Pancreas (tissue), 10 donors: ENCODE results near the gene MATK. TPM values are rescaled to one million over a fixed set of nuclear protein-coding genes. Genes with fewer than 3 reads are reported as not detected.

Source experiments
- ATAC-seq, 4 donors: fragments of 200-7000 bp; cut with Tn5 transposase; one replicate each; pipeline versions ENCODE4 v1.8.0 to v1.9.1; 2020; ENCODE audit warnings: mild to moderate bottlenecking in 4 of 4, moderate library complexity in 4 of 4
- DNase-seq, 6 donors: peaks; one replicate each; pipeline ENCODE4 v3.0.0-alpha.2; 2020
- FAIRE-seq: peaks from 2 replicates; lab custom pipeline; 2012; peaks lifted over from hg19 to GRCh38; lab: Jason Lieb, UNC
- H3K27ac ChIP-seq, 4 donors: fragments of 200-600 bp; sonication (generic); 1 replicate in 3 of 4; 2 replicates in 1 of 4; pipeline versions ENCODE4 v1.5.0 to v1.8.0; 2020
- H3K27me3 ChIP-seq, 4 donors: fragments of 200-600 bp; one replicate each; pipeline ENCODE4 v1.8.0; 2021
- H3K36me3 ChIP-seq, 3 donors: fragments of 200-600 bp; sonication (generic) in 1 of 3; one replicate each; pipeline versions ENCODE4 v1.5.0 to v1.8.0; 2020 to 2021
- H3K4me1 ChIP-seq, 3 donors: fragments of 200-600 bp; one replicate each; pipeline ENCODE4 v1.8.0; 2021
- H3K4me3 ChIP-seq, 4 donors: fragments of 200-600 bp; sonication (generic) in 2 of 4; one replicate each; pipeline versions ENCODE4 v1.5.0 to v1.8.0; 2020 to 2021
- H3K9me3 ChIP-seq, 4 donors: fragments of 200-600 bp; one replicate each; pipeline ENCODE4 v1.8.0; 2021
- WGBS, 2 donors: extraction: QIAGEN DNeasy Blood & Tissue Kit; methylation state at CpG; one replicate each; pipeline ENCODE4 v1.1.7; 2013; 5-methylcytosine and 5-hydroxymethylcytosine counted together
- intact Hi-C, 3 donors: fragments of 100-400 bp; cut with DNase I; formaldehyde crosslinking; loops; one replicate each; pipeline versions ENCODE4 v1.11.1 to v1.14.2; 2022
- polyA plus RNA-seq, 2 donors: library from polyadenylated mRNA; stranded (reverse); fragments of 200-250 nt; gene quantifications; one replicate each; pipeline ENCODE4 v1.2.3, GENCODE V29; 2013
- total RNA-seq, 6 donors: library from RNA; stranded (reverse); fragmentation: NEBNext Ultra II Directional in 4 of 6; extraction: Animal tissue kit (Norgen Biotek cat#: 25700) in 4 of 6; gene quantifications; one replicate each; pipeline versions ENCODE4 v1.2.1 to v1.2.4, GENCODE V29; 2021 to 2023
- TF ChIP-seq, protein P1 (sequence below), 4 donors: fragments of 200-600 bp; sonication (generic) in 3 of 4; IDR thresholded peaks; one replicate each; pipeline versions ENCODE4 v1.5.0 to v1.8.0; 2021; ENCODE audit warnings: antibody characterized with exemption in 4 of 4
- donor health status: healthy with polysubstance abuse.
- donor health status: DM: no; HTN: no; CAD: no; lungs with moderate emphysema.
- donor health status: DM: no; HTN: no; CAD: no.
- donor health status: control.
- donor health status: control.
- donor health status: Bipolar disorder and iron deficiency.
- donor health status: DM: yes; HTN: yes; CAD: no.
- donor health status: DM: no; HTN: no; CAD: no.
- donor health status: DM: no; HTN: no; CAD: no.
- donor health status: DM: yes; HTN: yes; CAD: no.

MATK gene
- total and polyA plus RNA-seq, 8 donors = 0.69 to 3.9 (median 1.7) TPM; not detected in 2

- Histone ChIP-seq H3K9me3 (no peaks in the 10 kb centered on the region), H3K36me3 (no peaks in the 10 kb centered on the region), H3K27ac (no peak overlapping the region), H3K4me1 (no peaks in the 10 kb centered on the region), H3K27me3 (peaks cover 0 to 5% (median 0%) of the 10 kb centered on the region in 4 donors), H3K4me3 (peak overlapping the region in 1 of 4 donors; percentile 12)
- DNase-seq = peak in 1 of 6 donors; percentile 48
- FAIRE-seq = no peak
- peak in 3 of 4 donors; percentile 41 to 60 (median 56) for ATAC-seq
- TF ChIP-seq, protein P1, sequence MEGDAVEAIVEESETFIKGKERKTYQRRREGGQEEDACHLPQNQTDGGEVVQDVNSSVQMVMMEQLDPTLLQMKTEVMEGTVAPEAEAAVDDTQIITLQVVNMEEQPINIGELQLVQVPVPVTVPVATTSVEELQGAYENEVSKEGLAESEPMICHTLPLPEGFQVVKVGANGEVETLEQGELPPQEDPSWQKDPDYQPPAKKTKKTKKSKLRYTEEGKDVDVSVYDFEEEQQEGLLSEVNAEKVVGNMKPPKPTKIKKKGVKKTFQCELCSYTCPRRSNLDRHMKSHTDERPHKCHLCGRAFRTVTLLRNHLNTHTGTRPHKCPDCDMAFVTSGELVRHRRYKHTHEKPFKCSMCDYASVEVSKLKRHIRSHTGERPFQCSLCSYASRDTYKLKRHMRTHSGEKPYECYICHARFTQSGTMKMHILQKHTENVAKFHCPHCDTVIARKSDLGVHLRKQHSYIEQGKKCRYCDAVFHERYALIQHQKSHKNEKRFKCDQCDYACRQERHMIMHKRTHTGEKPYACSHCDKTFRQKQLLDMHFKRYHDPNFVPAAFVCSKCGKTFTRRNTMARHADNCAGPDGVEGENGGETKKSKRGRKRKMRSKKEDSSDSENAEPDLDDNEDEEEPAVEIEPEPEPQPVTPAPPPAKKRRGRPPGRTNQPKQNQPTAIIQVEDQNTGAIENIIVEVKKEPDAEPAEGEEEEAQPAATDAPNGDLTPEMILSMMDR (IDR thresholded peaks at IDR 0.05) = no peak
- 4% methylated on average over 46 of the region's 46 CpGs for WGBS, 2 donors
- intact Hi-C loops = loop anchor here in 1 of 3 donors (5.0 kb wide), 1 partner anchor 421 kb away; no protein-coding TSS in a partner anchor
Observed at GRCh38 chr19:3801412-3802096, 15.4 kb upstream of the MATK start.

GRCh38 chr19:3800996-3801395 is 14.8 kb upstream of the MATK start:
- no peak for DNase-seq

DNA sequence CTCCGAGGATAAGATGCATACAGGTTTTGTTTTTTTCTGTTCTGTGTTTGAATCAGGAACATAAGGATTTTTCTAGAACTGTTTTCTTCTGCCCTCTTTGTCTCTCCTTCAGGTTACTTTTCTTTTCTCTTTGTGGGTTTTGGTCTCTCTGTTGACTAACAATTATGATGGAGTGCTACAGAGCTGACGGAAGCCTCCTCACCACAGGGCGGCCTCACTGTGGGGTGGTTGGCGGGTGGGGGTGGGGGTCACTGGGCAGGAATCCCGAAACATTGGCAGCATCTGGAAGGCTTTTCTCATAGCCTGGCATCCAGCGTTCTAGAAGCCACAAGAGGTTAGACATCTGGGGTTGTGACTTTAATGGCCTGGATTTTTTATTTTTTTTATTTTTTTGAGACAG is 12.0 kb upstream of the MATK start:
- no peaks in the 10 kb centered on the region for H3K4me1 ChIP-seq
- no peak for FAIRE-seq
- no peaks in the 10 kb centered on the region for H3K9me3 ChIP-seq
- DNase-seq = no peak
- H3K36me3 ChIP-seq = no peaks in the 10 kb centered on the region
- no peak overlapping the region for H3K27ac ChIP-seq
- TF ChIP-seq, protein P1 (IDR thresholded peaks at IDR 0.05) = no peak
- ATAC-seq = no peak
- no peak overlapping the region for H3K4me3 ChIP-seq
- intact Hi-C loops = no loop called here
- peaks cover 0 to 5% (median 0%) of the 10 kb centered on the region in 4 donors for H3K27me3 ChIP-seq
- WGBS, 2 donors = 55 to 75% methylated on average over 6 of the region's 6 CpGs

More at GRCh38 chr19:3800996-3801395, 14.8 kb upstream of the MATK start:
- FAIRE-seq (no peak), ATAC-seq (no peak)
- Histone ChIP-seq H3K9me3 (no peaks in the 10 kb centered on the region), H3K36me3 (no peaks in the 10 kb centered on the region), H3K27ac (no peak overlapping the region), H3K4me3 (no peak overlapping the region), H3K27me3 (peaks cover 0 to 5% (median 0%) of the 10 kb centered on the region in 4 donors), H3K4me1 (no peaks in the 10 kb centered on the region)
- intact Hi-C loops = loop anchor here in 1 of 3 donors (5.0 kb wide), 1 partner anchor 421 kb away; no protein-coding TSS in a partner anchor
- TF ChIP-seq, protein P1 (IDR thresholded peaks at IDR 0.05) = no peak
- 28 to 30% methylated on average over 21 of the region's 21 CpGs for WGBS, 2 donors

- H3K27ac ChIP-seq = no peak overlapping the region
- WGBS, 2 donors = 77 to 89% methylated on average over 2 of the region's 2 CpGs
- no peak overlapping the region for H3K4me3 ChIP-seq
- no peaks in the 10 kb centered on the region for H3K36me3 ChIP-seq
- DNase-seq (no peak), ATAC-seq (no peak), FAIRE-seq (no peak)
- TF ChIP-seq, protein P1 (IDR thresholded peaks at IDR 0.05) = no peak
- no peaks in the 10 kb centered on the region for H3K4me1 ChIP-seq
- no peaks in the 10 kb centered on the region for H3K27me3 ChIP-seq
- no peaks in the 10 kb centered on the region for H3K9me3 ChIP-seq
- intact Hi-C loops = no loop called here
Observed at GRCh38 chr19:3796358-3796757, 10.2 kb upstream of the MATK start.

DNA sequence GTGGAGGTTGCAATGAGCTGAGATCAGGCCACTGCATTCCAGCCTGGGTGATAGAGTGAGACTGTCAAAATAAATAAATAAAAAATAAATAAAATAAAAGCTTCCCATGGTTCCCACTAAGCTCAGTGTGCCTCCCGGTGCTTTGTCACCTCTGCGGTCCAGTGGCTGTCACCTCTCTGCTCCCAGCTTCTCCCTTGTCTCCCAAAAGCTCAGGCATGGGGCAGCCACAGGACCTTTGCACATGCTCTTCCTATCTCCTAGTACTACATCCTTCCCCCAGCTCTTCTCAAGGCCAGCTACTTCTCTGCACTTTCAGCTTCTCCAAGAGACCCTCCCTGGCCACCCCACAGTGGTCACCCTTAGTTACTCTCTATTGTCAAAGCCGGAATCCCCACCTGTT is 7.6 kb upstream of the MATK start:
- no peaks in the 10 kb centered on the region for H3K27me3 ChIP-seq
- TF ChIP-seq, protein P1 (IDR thresholded peaks at IDR 0.05) = no peak
- no peak for ATAC-seq
- intact Hi-C loops = no loop called here
- H3K36me3 ChIP-seq = no peaks in the 10 kb centered on the region
- H3K9me3 ChIP-seq = no peaks in the 10 kb centered on the region
- WGBS, 2 donors = 87 to 89% methylated on average over 3 of the region's 3 CpGs
- DNase-seq = no peak
- H3K4me3 ChIP-seq = no peak overlapping the region
- H3K27ac ChIP-seq = no peak overlapping the region
- FAIRE-seq = no peak
- H3K4me1 ChIP-seq = no peaks in the 10 kb centered on the region
